SIG-M5 treated with dmso at 0.1 percent for 504 hours (cell line): ENCODE data around the gene SAE1.
A peak's percentile ranks its signal among the peaks of the same experiment; 100 is the strongest.

Experiments
- DNase-seq: peaks from one replicate; lab custom pipeline; 2025; ENCODE audit not compliant: unreplicated experiment; lab: John Stamatoyannopoulos, UW

Gene SAE1

GRCh38 chr19:47105874-47106273 lies 24.8 kb upstream of the SAE1 start:
- DNase-seq, result no peak

GRCh38 chr19:47106821-47107201 lies 23.8 kb upstream of the SAE1 start:
- no peak for DNase-seq

- DNase-seq, result peak; percentile 34
Measured at GRCh38 chr19:47107202-47107952, 23.3 kb upstream of the SAE1 start.

- DNase-seq, result no peak
Measured at GRCh38 chr19:47107953-47108746, 22.5 kb upstream of the SAE1 start.

- DNase-seq, result no peak
Measured at GRCh38 chr19:47109177-47109540, 21.5 kb upstream of the SAE1 start.

- DNase-seq, result peak; percentile 56
Measured at GRCh38 chr19:47109541-47110375, 20.9 kb upstream of the SAE1 start.

GRCh38 chr19:47110521-47111005 lies 20.1 kb upstream of the SAE1 start:
- no peak for DNase-seq

- DNase-seq, result peak; percentile 35
Measured at GRCh38 chr19:47111006-47111621, 19.5 kb upstream of the SAE1 start.

GRCh38 chr19:47111682-47112165 lies 18.9 kb upstream of the SAE1 start:
- no peak for DNase-seq

GRCh38 chr19:47112166-47112996 lies 18.3 kb upstream of the SAE1 start:
- DNase-seq, result peak; percentile 81

GRCh38 chr19:47112997-47113849 lies 17.4 kb upstream of the SAE1 start, which contains the start of gene ZC3H4:
TSS of gene ZC3H4 (minus strand) at chr19:47113776. CDS start at chr19:47112584, 1,192 bp downstream.
- peak; percentile 99 for DNase-seq

GRCh38 chr19:47113850-47114651 lies 16.6 kb upstream of the SAE1 start:
- DNase-seq, result no peak

GRCh38 chr19:47120470-47121067 lies 10.1 kb upstream of the SAE1 start:
- no peak for DNase-seq

- DNase-seq, result no peak
Measured at GRCh38 chr19:47122359-47123335, 8.0 kb upstream of the SAE1 start.

GRCh38 chr19:47123406-47123805 lies 7.2 kb upstream of the SAE1 start:
- DNase-seq, result no peak

- DNase-seq, result peak; percentile 36
Measured at GRCh38 chr19:47124937-47125668, 5.5 kb upstream of the SAE1 start.
